Endometrium (tissue), 2 donors: Measurements from ENCODE around the gene SLF2.

ENCODE experiments used
- FAIRE-seq: peaks from 2 replicates; lab custom pipeline; 2012; peaks lifted over from hg19 to GRCh38; lab: Jason Lieb, UNC
- donor health status: control.
- donor health status: control.

Gene SLF2

GRCh38 chr10:100912605-100913469, at the start of gene SLF2:
SLF2 (plus strand) TSS chr10:100912963; CDS start chr10:100913111, 148 bp downstream.
- FAIRE-seq: peak; percentile 68

- no peak for FAIRE-seq
Observed at GRCh38 chr10:100863433-100863832, 49.3 kb upstream of the SLF2 start.

GRCh38 chr10:100864036-100864885, 48.5 kb upstream of the SLF2 start:
- FAIRE-seq: no peak

GRCh38 chr10:100864978-100865377, 47.8 kb upstream of the SLF2 start:
- FAIRE-seq: no peak

GRCh38 chr10:100866010-100866409, 46.8 kb upstream of the SLF2 start:
- FAIRE-seq: no peak

GRCh38 chr10:100866575-100867098, 46.1 kb upstream of the SLF2 start:
- no peak for FAIRE-seq

- FAIRE-seq: no peak
Observed at GRCh38 chr10:100867261-100867963, 45.4 kb upstream of the SLF2 start.

GRCh38 chr10:100868382-100868781, 44.4 kb upstream of the SLF2 start:
- FAIRE-seq: no peak

- FAIRE-seq: no peak
Observed at GRCh38 chr10:100869399-100869798, 43.4 kb upstream of the SLF2 start.

- no peak for FAIRE-seq
Observed at GRCh38 chr10:100872034-100872791, 40.5 kb upstream of the SLF2 start.

GRCh38 chr10:100873146-100873826, 39.5 kb upstream of the SLF2 start:
- no peak for FAIRE-seq

- no peak for FAIRE-seq
Observed at GRCh38 chr10:100873827-100874326, 38.9 kb upstream of the SLF2 start.

GRCh38 chr10:100874702-100875483, 37.9 kb upstream of the SLF2 start:
- no peak for FAIRE-seq

- no peak for FAIRE-seq
Observed at GRCh38 chr10:100875484-100876166, 37.1 kb upstream of the SLF2 start.

GRCh38 chr10:100876585-100877460, 35.9 kb upstream of the SLF2 start:
- no peak for FAIRE-seq

GRCh38 chr10:100877461-100877850, 35.3 kb upstream of the SLF2 start:
- FAIRE-seq: no peak

GRCh38 chr10:100878291-100878910, 34.4 kb upstream of the SLF2 start:
- FAIRE-seq: no peak
